ENCODE data around the gene SETD3. TPM values are rescaled to one million over a fixed set of nuclear protein-coding genes. Genes with fewer than 3 reads are reported as not detected.

SETD3 gene
- total RNA-seq: 42.1 and 51.0 TPM in 2 replicates

DNA sequence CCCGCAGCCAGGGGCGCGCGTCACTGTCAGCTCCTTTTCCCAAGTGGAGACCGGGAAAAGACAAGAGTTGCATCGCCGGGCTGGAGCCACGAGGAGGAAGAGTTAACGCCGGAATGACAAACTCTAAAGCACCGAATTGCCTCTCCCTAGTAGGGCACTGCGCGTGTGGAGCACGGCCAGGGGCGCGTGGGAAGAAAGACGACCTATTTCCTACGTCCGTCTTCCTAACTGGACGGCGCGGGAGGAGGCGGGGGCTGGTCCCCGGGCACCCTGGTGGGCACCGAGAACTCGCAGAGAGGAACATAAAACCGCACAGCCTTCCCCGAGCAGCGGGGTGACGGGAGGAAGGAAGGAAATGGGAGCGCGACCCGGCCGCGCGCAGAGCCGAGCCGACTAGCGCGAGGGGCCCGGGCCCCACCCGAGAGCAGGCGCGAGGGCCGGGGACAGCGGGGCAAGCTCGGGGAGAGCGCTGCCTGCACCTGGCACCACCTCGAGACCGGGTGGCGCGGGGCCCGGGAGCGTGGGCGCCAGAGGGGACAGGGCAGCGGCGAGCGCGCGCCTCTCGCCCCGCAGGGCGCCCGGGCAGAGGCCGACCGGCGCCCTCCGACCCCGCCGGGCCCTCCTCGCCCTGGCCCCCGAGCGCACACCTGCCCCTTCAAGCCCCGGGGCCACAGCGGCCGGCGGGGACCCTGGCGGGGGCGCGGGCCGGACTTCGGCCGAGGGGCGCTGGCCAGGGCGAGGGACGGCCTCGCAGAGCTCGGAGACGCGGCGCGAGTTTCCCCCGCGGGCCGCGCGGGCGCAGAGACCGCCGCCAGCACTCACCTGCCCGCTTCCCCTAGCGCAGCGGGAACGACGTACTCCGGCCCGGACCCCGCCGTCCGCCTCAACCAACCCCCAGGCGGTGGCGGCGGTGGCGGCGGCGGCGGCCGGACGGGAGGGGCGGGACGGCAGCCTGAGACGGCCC lies at the start of gene SETD3:
Gene SETD3, minus strand, starts transcription at position 954 of the 964 bp plus-strand sequence. CDS start 15,054 bp downstream, outside the sequence.

GRCh38 chr14:99480917-99481744 lies 472 bp upstream of the SETD3 start, which contains the start of gene CCNK:
Gene CCNK (plus strand): TSS chr14:99481409. CDS start chr14:99492678, 11,269 bp downstream.

Other genes with a start within 250 kb of the SETD3 start
- gene BCL11B, start 208.7 kb downstream of the SETD3 start, total RNA-seq: not detected in 2 replicates
- gene CCNK, start 550 bp upstream of the SETD3 start, total RNA-seq: 16.1 and 23.8 TPM in 2 replicates
- gene CCDC85C, start 123.3 kb upstream of the SETD3 start, total RNA-seq: 4.2 and 7.2 TPM in 2 replicates
- 6.5 and 9.9 TPM in 2 replicates for gene HHIPL1, start 164.3 kb upstream of the SETD3 start, total RNA-seq
- gene CYP46A1, start 203.4 kb upstream of the SETD3 start, total RNA-seq: under 0.01 and 1.4 TPM in 2 replicates

Measured in cardiac atrium fibroblast (primary cell).